NT2/D1 (cell line): ENCODE results near the gene RBM38.
"Not testable (repeated sequence)": the region's sequence is repeated elsewhere in the genome, so short reads cannot be mapped to it uniquely, and the experiment has no call there.

ENCODE experiments used
- SUZ12 ChIP-seq: IDR thresholded peaks from 2 replicates; pipeline ENCODE4 v1.6.1; 2011; ENCODE audit not compliant: insufficient read length, insufficient read depth; ENCODE audit errors: extremely low read depth
- YY1 ChIP-seq: IDR thresholded peaks from 2 replicates; pipeline ENCODE4 v1.6.1; 2011; ENCODE audit not compliant: insufficient read length, insufficient read depth
- ZNF274 ChIP-seq: IDR thresholded peaks from 2 replicates; pipeline ENCODE4 v1.6.1; 2011; ENCODE audit warnings: mild to moderate bottlenecking, low read depth, low read length

DNA sequence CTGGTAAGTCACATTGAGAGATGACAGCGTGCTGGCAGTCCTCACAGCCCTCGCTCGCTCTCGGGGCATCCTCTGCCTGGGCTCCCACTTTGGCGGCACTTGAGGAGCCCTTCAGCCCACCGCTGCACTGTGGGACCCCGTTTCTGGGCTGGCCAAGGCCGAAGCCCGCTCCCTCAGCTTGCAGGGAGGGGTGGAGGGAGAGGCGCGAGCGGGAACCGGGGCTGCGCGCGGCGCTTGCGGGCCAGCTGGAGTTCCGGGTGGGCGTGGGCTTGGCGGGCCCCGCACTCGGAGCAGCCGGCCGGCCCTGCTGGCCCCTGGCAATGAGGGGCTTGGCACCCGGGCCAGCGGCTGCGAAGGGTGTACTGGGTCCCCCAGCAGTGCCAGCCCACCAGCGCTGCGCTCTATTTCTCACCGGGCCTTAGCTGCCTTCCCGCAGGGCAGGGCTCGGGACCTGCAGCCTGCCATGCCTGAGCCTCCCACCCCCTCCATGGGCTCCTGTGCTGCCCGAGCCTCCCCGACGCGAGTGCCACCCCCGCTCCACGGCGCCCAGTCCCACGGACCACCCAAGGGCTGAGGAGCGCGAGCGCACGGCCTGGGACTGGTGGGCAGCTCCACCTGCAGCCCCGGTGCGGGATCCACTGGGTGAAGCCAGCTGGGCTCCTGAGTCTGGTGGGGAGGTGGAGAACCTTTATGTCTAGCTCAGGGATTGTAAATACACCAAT is 42.8 kb upstream of the RBM38 start:
- TF ChIP-seq ZNF274, YY1, SUZ12: not testable (repeated sequence)
